ENCODE data around the gene RC3H1. TPM values are rescaled to one million over a fixed set of nuclear protein-coding genes. Genes with fewer than 3 reads are reported as not detected.
"Not testable (repeated sequence)": the region's sequence is repeated elsewhere in the genome, so short reads cannot be mapped to it uniquely, and the experiment has no call there.

RC3H1 gene
- total and polyA plus RNA-seq, 5 donors: 4.3 to 25.0 (median 23.3) TPM

DNA sequence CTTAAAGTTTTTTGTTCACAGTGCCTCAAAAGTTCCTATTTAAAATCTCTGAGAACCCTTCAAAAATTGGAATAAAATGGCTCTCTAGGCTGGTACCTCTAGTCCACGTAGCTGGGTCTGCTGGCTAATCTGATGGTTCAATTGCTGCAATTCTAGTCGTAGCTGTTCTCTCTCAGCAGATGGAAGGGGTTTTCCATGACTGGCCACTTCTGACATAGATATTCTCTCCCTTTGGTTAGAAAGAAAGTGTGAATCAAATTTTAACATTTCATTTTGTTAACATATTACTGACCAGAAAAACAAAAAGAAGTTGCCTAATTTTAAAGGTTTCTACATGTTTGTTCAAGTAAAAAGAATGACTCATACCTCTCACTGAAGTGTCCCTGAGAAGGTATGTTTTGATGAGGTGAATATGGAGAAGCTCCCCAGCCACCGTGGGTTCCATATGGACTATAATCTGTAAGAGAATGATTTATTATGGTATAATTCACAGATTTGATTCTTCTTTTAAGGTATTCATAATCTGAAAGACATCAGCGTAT, 75.7 kb downstream of the RC3H1 start:
- intact Hi-C loops (cut with DNase I): no loop called here
- Histone ChIP-seq H3K27me3 (ENCODE audit: control insufficient read depth, insufficient read depth) (no peaks in the 10 kb centered on the region), H3K4me1 (ENCODE audit: control insufficient read depth, insufficient read depth, low read length) (no peaks in the 10 kb centered on the region), H3K9me3 (ENCODE audit: control insufficient read depth, low read length) (no peaks in the 10 kb centered on the region), H3K4me3 (ENCODE audit: low read length) (no peak overlapping the region), H3K27ac (ENCODE audit: low read length) (no peak overlapping the region)
- no peak for ATAC-seq
- WGBS: 85% methylated on average over 4 of the region's 4 CpGs
- DNase-seq: no peak

GRCh38 chr1:173937062-173937461, 85.1 kb downstream of the RC3H1 start:
- WGBS: 82% methylated on average over 2 of the region's 2 CpGs
- intact Hi-C loops (cut with DNase I): no loop called here
- Histone ChIP-seq H3K27ac (ENCODE audit: low read length) (no peak overlapping the region), H3K4me1 (ENCODE audit: control insufficient read depth, insufficient read depth, low read length) (no peaks in the 10 kb centered on the region), H3K27me3 (ENCODE audit: control insufficient read depth, insufficient read depth) (no peaks in the 10 kb centered on the region), H3K4me3 (ENCODE audit: low read length) (no peak overlapping the region), H3K9me3 (ENCODE audit: control insufficient read depth, low read length) (no peaks in the 10 kb centered on the region)
- DNase-seq: no peak
- ATAC-seq: no peak

DNA sequence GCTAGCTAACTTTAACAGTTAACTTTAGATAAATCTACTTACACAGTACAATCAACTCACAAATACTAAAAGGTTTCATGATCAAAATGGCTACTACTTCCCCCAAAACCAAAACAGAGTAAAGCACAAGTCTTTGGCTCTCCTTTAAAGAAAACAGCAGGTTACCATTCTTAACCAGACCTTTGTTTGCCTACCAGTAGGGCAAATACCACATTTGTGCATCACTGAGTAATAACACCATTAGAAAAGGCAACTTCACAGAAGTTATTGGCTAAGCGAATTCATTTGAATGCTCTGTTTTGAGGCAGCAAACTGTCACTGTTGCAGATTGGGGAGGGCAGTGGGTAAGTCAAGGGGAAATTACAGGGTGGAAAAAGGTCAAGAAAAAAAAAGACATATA, 87.7 kb downstream of the RC3H1 start:
- Histone ChIP-seq H3K27ac (ENCODE audit: low read length) (no peak overlapping the region), H3K4me1 (ENCODE audit: control insufficient read depth, insufficient read depth, low read length) (no peaks in the 10 kb centered on the region), H3K9me3 (ENCODE audit: control insufficient read depth, low read length) (no peaks in the 10 kb centered on the region), H3K4me3 (ENCODE audit: low read length) (no peak overlapping the region), H3K27me3 (ENCODE audit: control insufficient read depth, insufficient read depth) (no peaks in the 10 kb centered on the region)
- intact Hi-C loops (cut with DNase I): no loop called here
- DNase-seq (no peak), ATAC-seq (no peak)
- 98% methylated on average over 1 of the region's 1 CpG for WGBS

DNA sequence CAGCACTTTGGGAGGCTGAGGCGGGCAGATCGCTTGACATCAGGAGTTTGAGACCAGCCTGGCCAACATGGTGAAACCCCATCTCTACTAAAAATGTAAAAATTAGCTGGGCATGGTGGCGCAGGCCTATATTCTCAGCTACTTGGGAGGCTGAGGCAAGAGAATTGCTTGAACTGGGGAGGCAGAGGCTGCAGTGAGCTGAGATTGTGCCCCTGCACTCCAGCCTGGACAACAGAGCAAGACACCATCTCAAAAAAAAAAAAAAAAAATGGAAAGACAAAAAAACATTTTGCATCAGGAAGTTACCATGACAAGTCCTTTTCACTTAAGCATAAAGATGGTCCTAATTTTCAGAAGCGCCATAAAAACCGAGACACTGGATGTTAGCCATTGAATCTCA, 91.6 kb downstream of the RC3H1 start:
- H3K9me3 ChIP-seq (ENCODE audit: control insufficient read depth, low read length); H3K27me3 ChIP-seq (ENCODE audit: control insufficient read depth, insufficient read depth); intact Hi-C loops (cut with DNase I); H3K4me3 ChIP-seq (ENCODE audit: low read length); H3K27ac ChIP-seq (ENCODE audit: low read length); DNase-seq; H3K4me1 ChIP-seq (ENCODE audit: control insufficient read depth, insufficient read depth, low read length); ATAC-seq: not testable (repeated sequence)
- WGBS: 97% methylated on average over 5 of the region's 5 CpGs

- 95% methylated on average over 8 of the region's 8 CpGs for WGBS
- no peaks in the 10 kb centered on the region for H3K27me3 ChIP-seq (ENCODE audit: control insufficient read depth, insufficient read depth)
- ATAC-seq (no peak), DNase-seq (no peak)
- H3K4me3 ChIP-seq (ENCODE audit: low read length): no peak overlapping the region
- H3K27ac ChIP-seq (ENCODE audit: low read length): no peak overlapping the region
- H3K4me1 ChIP-seq (ENCODE audit: control insufficient read depth, insufficient read depth, low read length): no peaks in the 10 kb centered on the region
- no peaks in the 10 kb centered on the region for H3K9me3 ChIP-seq (ENCODE audit: control insufficient read depth, low read length)
- intact Hi-C loops (cut with DNase I): no loop called here
Measured at GRCh38 chr1:173925306-173926242, 96.6 kb downstream of the RC3H1 start.

DNA sequence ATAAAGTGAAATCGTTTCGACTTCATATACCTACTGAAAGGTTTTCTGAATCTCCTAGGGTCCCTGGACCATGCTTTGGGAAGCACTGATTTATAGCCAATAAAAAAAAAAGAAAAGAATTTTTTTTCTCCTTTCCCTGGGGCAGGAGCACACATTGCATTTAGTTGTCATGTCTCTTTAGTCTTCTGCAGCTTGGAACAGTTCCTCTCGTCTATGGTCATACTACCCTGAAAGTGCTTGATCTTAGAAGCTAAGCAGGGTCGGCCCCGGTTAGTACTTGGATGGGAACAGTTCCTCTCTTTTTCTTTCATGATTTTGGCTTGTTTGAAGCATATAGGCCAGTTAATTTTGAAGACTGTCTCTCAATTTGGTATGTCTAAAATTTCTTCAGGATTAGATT, 101.3 kb downstream of the RC3H1 start:
- no peak for ATAC-seq
- WGBS: 92% methylated on average over 5 of the region's 5 CpGs

DNA sequence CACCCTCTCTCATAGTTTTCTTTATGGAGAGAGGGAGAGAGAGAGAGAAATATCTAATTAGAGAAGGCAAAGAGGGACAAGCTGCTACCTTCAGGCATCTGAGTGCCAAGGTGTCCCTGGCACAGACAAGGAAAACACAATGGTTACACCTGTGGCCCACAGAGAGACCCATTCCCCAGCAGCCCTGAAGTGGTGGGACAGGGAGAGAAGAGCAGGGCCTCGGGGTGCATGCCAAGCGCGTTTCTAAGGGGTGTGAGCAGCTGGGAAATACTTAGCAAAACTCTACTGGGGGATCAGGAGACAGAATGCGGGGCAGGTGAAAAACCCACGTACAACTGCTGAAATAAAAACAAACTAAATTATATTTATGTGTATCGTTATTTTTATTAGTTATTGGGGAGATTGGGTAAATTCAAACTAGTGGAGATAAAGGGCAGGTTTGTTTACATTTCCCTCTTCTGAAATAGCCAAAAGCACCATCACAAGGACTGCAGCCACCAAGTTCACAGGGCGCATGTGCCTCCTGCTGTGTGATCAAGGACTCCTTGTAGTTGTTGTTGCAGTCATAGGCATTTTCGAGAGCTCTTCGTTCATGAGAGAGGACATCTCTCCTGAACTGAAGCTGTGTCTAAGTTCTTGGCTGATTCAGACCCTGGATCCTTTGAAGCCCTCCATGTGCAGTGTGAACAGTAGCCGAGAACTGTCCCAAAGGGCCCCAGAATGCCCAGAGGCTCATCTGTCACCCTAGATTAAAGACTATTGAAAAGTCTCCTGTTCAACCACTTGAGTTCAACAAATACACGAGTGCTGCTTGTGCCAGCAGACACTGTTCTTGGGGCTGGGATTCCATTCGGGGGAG, 104.3 kb downstream of the RC3H1 start:
- intact Hi-C loops (cut with DNase I): no loop called here
- ATAC-seq: no peak
- no peaks in the 10 kb centered on the region for H3K4me1 ChIP-seq (ENCODE audit: control insufficient read depth, insufficient read depth, low read length)
- H3K9me3 ChIP-seq (ENCODE audit: control insufficient read depth, low read length): no peaks in the 10 kb centered on the region
- no peaks in the 10 kb centered on the region for H3K27me3 ChIP-seq (ENCODE audit: control insufficient read depth, insufficient read depth)
- DNase-seq: no peak
- H3K4me3 ChIP-seq (ENCODE audit: low read length): no peak overlapping the region
- H3K27ac ChIP-seq (ENCODE audit: low read length): no peak overlapping the region
- WGBS: 89% methylated on average over 12 of the region's 12 CpGs

More for the DNA sequence above, 101.3 kb downstream of the RC3H1 start:
- intact Hi-C loops (cut with DNase I): no loop called here
- H3K9me3 ChIP-seq (ENCODE audit: control insufficient read depth, low read length): no peaks in the 10 kb centered on the region
- H3K4me3 ChIP-seq (ENCODE audit: low read length): no peak overlapping the region
- no peaks in the 10 kb centered on the region for H3K27me3 ChIP-seq (ENCODE audit: control insufficient read depth, insufficient read depth)
- DNase-seq: no peak
- no peak overlapping the region for H3K27ac ChIP-seq (ENCODE audit: low read length)
- no peaks in the 10 kb centered on the region for H3K4me1 ChIP-seq (ENCODE audit: control insufficient read depth, insufficient read depth, low read length)

DNA sequence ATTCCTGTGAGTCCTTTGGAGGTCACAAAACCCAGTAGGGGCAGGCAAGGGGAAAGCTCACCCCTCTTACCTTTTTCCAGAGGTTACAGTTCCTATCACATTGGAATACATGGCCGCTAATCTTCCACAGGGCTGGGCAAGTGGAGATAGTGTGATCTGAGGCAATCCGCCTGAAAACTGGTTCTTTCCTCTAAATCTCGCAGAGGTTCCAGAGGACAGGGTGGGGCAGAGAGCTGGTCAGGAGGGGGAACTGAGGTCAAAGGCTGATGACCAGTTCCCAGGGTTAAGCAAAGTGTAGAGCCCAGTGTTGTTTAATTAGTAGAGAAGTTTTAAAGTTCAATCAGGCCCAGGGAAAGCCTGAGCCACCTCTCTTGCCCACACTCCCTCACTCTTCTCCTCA, 105.0 kb downstream of the RC3H1 start, which contains the start of gene SERPINC1:
TSS of gene SERPINC1 (minus strand) at position 179 of the 400 bp plus-strand sequence. CDS start at position 111, 68 bp downstream.
- Histone ChIP-seq H3K9me3 (ENCODE audit: control insufficient read depth, low read length) (no peaks in the 10 kb centered on the region), H3K27ac (ENCODE audit: low read length) (no peak within 1 kb of the TSS), H3K4me1 (ENCODE audit: control insufficient read depth, insufficient read depth, low read length) (no peaks in the 10 kb centered on the region), H3K4me3 (ENCODE audit: low read length) (no peak within 1 kb of the TSS), H3K27me3 (ENCODE audit: control insufficient read depth, insufficient read depth) (no peaks in the 10 kb centered on the region)
- intact Hi-C loops (cut with DNase I): no loop called here
- WGBS: 91% methylated on average over 3 of the region's 3 CpGs
- DNase-seq: no peak
- ATAC-seq: no peak

DNA sequence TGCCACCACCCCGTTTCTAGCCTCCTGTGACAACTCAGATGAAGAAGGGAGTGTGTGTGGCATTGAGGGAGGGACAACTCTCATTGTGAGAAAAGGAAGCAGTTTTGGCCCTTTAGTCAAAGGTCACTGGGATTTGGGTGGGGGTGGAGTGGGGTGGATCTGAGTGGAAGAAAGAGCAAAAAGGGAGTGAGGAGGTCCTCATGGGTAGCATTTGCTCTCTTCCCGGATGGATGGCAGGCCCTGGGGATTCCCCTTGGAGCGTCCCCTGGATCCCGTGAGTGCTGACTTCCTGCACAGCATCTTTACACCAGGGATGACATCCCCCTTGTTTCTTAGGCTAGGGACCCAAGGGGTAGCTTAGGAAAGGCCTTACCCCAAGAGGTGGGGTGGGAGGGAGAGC, 105.5 kb downstream of the RC3H1 start:
- ATAC-seq (peak in 1 of 2 donors; percentile 41), DNase-seq (no peak)
- WGBS: 73% methylated on average over 4 of the region's 4 CpGs
- Histone ChIP-seq H3K27me3 (ENCODE audit: control insufficient read depth, insufficient read depth) (no peaks in the 10 kb centered on the region), H3K27ac (ENCODE audit: low read length) (no peak overlapping the region), H3K4me3 (ENCODE audit: low read length) (no peak overlapping the region), H3K4me1 (ENCODE audit: control insufficient read depth, insufficient read depth, low read length) (no peaks in the 10 kb centered on the region), H3K9me3 (ENCODE audit: control insufficient read depth, low read length) (no peaks in the 10 kb centered on the region)
- intact Hi-C loops (cut with DNase I): no loop called here

GRCh38 chr1:173915596-173915995, 106.6 kb downstream of the RC3H1 start:
- 88% methylated on average over 2 of the region's 2 CpGs for WGBS

More at GRCh38 chr1:173915596-173915995, 106.6 kb downstream of the RC3H1 start:
- intact Hi-C loops (cut with DNase I): no loop called here
- DNase-seq: no peak
- Histone ChIP-seq H3K27me3 (ENCODE audit: control insufficient read depth, insufficient read depth) (no peaks in the 10 kb centered on the region), H3K4me1 (ENCODE audit: control insufficient read depth, insufficient read depth, low read length) (no peaks in the 10 kb centered on the region), H3K4me3 (ENCODE audit: low read length) (no peak overlapping the region), H3K9me3 (ENCODE audit: control insufficient read depth, low read length) (no peaks in the 10 kb centered on the region), H3K27ac (ENCODE audit: low read length) (no peak overlapping the region)
- no peak for ATAC-seq

Data from right cardiac atrium (tissue), 5 donors.